GM04503 (cell line): ENCODE measurements around the gene POLR3G.

Experiments
- DNase-seq: peaks from one replicate; pipeline ENCODE4 v3.0.0-alpha.2; 2012; ENCODE audit warnings: low read depth

POLR3G gene

DNA sequence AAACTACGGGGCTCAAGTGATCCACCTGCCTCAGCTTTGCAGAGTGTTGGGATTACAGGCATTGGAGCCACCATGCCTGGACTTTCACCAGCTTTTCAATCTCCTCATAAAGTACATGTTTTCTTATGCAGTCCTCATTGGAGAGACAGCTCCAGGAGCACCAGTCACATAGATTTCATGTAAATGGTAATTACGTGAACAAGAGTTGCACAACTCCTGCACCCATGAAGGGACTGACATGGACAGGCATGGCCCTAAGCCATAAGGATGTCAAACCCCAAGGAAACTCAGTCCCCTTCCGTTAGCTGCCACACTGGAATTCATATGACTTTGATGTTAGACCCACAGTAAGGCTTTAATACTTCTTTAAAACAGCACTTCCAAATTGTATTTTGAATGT lies 76.3 kb downstream of the POLR3G start:
- no peak for DNase-seq

DNA sequence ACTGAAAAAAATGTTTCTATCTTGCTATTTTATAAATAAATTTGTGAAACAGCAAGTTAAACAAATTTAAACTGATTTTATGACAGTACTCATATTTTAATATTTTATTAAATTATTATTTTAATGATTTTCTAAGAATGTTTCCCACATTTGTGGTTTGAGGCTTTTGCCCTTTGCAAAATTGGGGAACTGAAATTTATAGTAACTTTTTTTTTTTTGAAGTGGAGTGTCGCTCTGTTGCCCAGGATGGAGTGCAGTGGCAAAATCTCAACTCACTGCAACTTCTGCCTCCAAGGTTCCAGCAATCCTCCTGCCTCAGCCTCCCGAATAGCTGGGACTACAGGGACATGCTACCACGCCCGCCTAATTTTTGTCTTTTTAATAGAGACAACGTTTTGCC lies 76.7 kb downstream of the POLR3G start:
- no peak for DNase-seq

DNA sequence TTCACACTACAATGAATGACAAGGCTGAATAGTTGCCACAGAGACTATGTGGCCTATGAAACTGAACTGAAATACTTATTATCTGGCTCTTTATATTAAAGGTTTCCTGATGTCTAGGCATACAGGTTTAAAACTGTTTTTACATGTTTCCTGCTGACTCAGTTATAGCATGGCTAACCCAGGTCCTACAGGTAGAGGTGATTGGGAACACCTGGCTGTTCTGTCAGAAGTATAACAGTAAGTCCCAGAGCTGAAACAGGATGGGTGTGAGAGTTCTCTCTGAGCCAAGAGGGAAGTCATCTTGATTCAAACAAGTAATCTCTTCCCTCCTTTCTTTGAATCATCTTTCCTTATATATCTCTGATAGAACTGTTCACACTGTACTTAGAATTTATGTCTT lies 79.0 kb downstream of the POLR3G start:
- DNase-seq, result no peak

DNA sequence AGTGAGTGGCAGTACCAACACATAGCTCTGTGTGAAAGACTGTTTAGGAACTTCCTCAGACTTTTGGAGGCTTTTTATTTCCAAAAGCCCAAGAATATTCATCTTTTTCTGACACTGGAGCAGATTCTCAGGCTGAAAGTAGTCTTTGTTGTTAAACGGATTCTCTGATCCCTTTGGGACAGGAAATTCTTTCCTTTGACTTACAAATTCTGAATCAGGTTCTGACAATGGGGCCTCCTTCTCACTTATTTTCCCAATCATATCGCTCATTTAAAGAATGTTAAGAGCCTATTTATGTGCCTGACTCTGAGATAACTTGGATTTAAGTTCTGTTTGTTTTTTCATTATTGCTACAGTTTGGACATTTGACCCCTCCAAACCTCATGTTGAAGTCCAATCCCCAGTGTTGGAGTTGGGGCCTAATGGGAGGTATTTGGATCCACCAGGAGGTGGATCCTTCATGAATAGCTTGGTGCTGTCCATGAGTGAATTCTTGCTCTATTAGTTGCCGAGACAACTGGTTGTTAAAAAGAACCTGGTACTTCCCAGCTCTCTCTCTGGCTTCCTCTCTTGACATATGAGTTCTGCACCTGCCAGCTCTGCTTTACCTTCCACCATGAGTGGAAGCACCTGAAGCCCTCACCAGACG lies 79.8 kb downstream of the POLR3G start:
- DNase-seq, result no peak

DNA sequence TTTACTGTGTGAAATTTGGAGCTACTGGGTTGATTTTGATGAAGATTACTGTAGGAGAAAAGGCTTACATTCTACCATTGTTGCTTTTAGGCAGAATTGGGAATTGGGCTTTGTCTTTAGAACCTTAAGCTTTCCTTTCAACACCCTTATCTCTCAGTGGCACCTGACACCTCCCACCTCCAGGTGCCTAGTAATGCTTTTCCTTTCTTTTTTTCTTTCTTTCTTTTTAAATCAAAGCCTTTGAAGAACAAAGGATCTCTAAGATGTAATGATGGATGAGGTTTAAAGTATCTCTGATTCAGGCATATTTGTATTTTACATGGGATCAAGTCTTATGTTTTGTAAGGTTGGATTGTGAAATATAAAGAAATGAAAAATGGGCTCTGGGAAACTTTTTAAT lies 81.0 kb downstream of the POLR3G start:
- no peak for DNase-seq

DNA sequence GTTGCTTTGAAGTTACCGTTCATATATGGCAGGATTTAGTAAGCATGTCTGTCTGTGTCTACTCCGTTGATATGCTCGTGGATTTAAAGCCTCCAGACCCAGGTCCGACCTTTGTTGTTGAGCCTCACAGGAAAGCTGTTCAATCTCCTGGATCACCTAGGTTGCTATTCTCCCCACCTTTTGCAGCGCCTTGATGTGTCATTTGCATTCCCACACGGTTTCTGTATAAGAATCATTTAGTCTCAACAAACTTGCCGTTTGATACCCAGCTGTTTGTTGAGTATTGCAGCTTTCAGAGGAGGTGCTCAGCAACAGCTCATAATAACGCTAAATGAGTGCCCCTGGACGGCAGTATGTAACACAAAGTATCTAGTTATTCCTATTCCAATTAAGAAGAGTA lies 82.7 kb downstream of the POLR3G start:
- DNase-seq, result no peak

DNA sequence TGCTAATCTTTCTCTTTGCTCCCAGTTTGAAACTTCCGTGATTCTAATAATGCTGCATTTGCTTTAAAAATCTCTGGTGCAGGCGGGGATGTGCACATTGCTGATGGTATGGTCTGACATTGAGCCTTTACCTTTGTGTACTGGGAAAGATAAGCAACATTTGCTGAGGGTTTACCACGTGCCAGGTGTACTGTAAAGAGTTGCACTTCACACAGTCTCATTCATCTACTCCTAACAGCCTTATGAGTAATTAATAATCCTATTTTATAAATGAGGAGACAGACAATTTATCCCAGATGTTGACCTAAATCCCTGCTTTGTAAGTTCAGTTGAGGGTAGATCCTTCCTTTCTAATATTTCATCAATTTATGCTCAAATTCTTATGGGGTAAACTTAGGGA lies 83.2 kb downstream of the POLR3G start:
- DNase-seq, result no peak

DNA sequence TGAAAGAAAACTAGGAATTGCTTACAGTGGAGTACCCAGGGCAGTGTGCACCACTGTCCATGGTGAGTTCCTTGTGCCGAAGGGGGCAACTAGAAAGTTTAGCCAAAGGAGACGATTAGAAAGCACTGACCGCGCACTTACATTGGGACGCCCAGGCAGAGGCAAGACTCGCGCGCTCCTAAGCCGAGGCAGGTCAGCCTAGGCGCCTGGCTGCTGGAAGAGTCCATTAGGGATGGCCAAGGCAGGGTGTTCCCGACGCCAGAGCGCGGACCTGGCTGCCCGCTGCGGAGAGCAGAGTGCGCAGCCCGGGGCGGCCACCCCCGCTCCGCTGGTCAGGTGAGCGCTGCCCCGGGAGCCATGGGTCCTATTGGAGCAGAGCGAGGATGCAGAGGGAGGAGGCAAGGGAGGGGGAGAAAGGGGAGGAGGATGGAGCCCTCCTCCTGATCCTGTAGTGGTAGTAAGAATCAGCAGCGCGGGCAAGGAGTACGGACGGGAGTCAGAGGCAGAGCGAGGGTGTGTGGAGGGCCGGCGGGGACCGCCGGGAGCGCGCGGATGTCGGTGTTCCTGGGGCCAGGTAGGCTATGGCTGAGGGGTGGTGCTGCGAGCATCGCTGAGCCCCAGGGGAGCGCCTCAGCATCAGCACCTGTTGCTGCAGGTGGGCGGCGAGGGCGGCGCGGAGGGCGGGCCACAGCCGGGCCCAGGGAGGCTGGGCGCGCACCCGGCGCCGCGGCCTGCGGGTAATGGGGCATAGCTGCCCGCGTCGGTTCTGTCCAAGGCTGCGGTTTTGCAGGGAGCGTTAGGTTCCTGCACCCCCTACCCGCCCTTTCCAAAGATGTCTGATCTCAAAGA lies 83.9 kb downstream of the POLR3G start, which contains the start of gene ADGRV1:
ADGRV1 (plus strand) TSS at position 454 of the 849 bp plus-strand sequence; CDS start at position 553, 99 bp downstream.
- DNase-seq, result no peak

DNA sequence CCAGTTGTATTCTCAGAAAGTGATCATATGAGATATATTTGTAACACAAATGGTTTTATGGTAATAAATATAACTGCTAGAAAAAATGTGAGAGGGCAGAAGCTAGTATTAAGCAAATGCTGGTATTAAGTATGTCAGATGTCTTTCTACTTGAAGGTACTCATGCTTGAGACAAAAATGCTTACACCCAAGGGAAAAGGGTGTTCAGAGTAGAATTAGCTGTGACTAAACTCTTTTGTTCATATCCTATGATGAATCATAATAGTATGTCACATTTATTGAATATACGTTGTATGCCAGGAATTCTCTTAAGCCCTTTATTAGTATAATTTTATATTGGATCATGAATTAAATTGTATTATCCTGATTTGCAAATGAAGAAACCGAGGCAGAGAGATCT lies 86.1 kb downstream of the POLR3G start:
- no peak for DNase-seq

DNA sequence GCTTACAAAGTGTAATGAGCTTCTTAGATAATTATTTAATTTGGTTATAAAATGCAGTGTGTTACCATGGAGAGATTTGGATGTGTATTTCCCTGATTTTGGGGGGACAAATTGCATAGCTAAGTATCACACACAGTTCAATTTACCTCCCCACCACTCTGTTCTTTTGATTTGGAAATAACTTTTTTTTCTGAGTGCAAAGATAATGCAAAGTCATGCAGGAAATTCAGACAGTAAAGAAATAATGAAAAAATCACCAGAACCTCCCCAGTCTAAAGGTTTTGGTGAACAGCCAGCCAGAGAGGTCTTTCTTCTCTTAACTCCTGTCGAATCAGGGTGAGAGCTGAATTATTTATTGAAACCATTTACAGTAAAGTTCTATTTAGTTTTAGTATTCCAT lies 87.1 kb downstream of the POLR3G start:
- DNase-seq, result no peak

DNA sequence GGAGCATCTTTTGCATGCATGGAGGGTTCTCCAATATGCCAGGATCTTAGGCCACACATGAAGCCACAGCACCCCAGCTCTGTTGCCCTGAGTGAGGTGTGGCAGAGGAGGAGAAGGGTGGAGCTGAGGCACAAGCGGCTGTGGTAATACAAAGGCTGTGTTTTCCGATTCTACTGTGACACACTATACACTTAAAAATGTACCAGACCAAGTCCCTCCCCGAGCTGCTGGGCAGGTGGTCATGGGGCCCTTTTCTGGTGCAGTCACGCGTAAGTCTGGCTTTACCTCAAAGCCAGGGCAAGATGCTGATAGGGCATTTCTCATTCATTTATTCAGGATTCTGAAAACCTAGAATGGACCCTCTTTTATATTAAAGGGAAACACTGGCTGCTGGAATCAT lies 87.7 kb downstream of the POLR3G start:
- no peak for DNase-seq

DNA sequence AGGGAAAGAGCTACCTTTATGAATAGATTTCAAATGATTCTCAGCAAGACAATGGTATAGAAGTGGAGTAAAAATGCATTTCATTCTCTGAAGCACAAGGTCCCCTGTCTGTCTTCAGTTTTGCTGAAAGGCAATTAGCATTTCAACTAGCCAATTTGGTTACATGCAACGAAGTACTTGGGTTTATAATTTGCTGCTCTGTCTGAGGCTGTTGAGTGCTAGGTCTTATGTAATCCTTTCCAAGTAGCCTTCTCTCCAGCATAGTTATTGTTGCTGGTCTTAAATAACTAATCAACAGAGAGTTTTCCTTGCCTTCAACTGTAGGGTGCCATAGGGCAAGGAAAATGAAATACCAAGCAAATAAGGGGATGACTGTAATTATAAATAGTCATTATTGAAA lies 88.4 kb downstream of the POLR3G start:
- DNase-seq, result no peak
